VCaP (cell line): ENCODE data around the gene DCHS1.

ENCODE experiments used
- H3K27ac ChIP-seq: fragments of 450-650 bp; 2 replicates; pipeline ENCODE4 v1.5.1; 2017
- CTCF ChIP-seq: fragments of 450-650 bp; conservative IDR thresholded peaks from 2 replicates; pipeline ENCODE4 v1.5.1; 2017; ENCODE audit warnings: mild to moderate bottlenecking, moderate library complexity

The DCHS1 gene

DNA sequence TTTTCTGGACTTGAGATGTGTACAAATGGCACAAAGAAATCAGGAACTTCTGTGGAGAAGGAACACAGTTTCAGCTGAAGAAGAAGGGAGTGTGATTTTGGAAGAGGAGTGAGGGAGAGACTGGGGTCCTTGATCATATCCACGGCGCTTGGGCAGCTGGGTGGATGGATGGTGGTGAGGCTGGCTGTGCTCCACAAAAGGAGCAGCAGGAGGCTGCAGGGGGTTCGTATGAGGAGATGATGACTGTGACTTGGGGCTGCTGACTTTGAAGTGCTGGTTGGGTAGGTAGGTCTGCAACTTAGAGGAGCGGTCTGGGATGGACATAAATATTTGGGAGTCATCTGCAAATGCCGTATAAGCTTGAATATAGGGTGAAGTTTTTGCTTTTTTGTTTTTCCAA is 1.3 kb upstream of the DCHS1 start:
- H3K27ac ChIP-seq: no peak overlapping the region
- no peak for TF ChIP-seq CTCF

- TF ChIP-seq CTCF: no peak
- no peak overlapping the region for H3K27ac ChIP-seq
Measured at GRCh38 chr11:6656584-6656915, 941 bp upstream of the DCHS1 start.

DNA sequence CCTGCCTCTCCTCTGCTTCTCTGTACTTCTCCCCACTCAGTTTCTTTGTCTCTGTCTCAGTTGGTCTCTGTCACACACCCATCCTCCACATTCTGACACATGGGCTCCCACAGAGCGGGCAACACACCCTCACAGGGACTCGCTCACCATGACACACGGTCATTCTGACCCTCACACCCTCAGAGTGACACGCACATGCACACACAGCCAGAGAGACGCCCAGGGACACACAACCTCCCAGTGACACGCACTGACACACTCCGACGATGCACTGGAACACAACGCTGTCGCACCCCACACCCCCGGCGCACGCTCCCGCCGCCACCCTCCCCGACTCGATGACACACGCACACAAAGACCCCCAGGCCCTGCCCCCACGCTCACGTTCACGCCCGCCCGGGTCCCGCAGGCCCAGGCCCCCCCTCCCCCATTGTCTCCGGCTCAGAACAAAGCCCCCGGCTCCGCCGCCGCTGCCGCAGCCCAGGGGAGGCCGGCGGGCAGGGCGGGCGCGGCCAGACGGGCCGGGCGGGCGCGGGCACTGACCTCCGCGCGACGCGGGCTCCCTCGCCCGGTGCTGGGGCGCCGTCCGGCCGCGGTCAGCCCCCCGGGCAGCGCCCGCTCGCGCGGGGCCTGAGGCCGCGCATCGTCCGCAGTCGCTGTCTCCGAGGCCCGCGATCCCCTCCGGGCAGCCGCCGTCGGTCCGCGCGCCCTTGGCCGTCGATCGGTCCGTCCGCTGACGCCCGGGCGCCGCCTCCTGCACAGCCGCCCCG is 404 bp downstream of the DCHS1 start:
- H3K27ac ChIP-seq: no peak overlapping the region
- TF ChIP-seq CTCF: no peak

GRCh38 chr11:6654281-6655019 is 1.2 kb downstream of the DCHS1 start:
- H3K27ac ChIP-seq: no peak overlapping the region
- no peak for TF ChIP-seq CTCF

DNA sequence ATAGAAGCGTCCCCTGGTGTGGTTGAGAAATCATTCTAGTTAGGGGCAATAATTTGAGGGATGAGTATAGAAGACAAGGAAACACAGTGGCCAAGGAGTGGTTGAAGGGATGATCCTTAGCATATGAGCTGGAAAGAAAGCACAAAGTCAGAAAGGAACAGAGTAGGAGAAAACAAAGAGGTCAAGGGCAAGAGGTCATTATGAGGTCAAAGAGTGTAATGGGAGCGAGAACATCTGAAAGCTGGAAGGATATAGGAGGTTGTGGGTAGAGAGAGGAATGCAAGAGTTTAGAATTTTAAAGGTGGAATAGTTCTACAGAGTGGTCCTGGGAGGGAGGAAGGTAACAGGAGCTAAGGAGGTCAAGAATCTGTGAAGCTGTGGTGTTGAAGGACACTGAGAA is 2.0 kb downstream of the DCHS1 start:
- H3K27ac ChIP-seq: no peak overlapping the region
- no peak for TF ChIP-seq CTCF

GRCh38 chr11:6653097-6653496 is 2.5 kb downstream of the DCHS1 start:
- TF ChIP-seq CTCF: no peak
- no peak overlapping the region for H3K27ac ChIP-seq

- H3K27ac ChIP-seq: no peak overlapping the region
Measured at GRCh38 chr11:6652182-6652581, 3.4 kb downstream of the DCHS1 start.

More at GRCh38 chr11:6652182-6652581, 3.4 kb downstream of the DCHS1 start:
- TF ChIP-seq CTCF: no peak
